Colonic mucosa (tissue), 4 donors: ENCODE results near the gene NRBF2. TPM values are rescaled to one million over a fixed set of nuclear protein-coding genes. Genes with fewer than 3 reads are reported as not detected.

ENCODE experiments used
- DNase-seq: peaks from one replicate; pipeline ENCODE4 v3.0.0-alpha.2; 2020
- H3K27ac ChIP-seq: fragments of 200-600 bp; one replicate; pipeline ENCODE4 v1.8.0; 2021
- H3K27me3 ChIP-seq: fragments of 200-600 bp; one replicate; pipeline ENCODE4 v1.8.0; 2021
- H3K36me3 ChIP-seq: fragments of 200-600 bp; one replicate; pipeline ENCODE4 v1.8.0; 2021
- H3K4me1 ChIP-seq: fragments of 200-600 bp; one replicate; pipeline ENCODE4 v1.8.0; 2021; ENCODE audit warnings: mild to moderate bottlenecking
- H3K4me3 ChIP-seq: fragments of 200-600 bp; one replicate; pipeline ENCODE4 v1.8.0; 2021
- H3K9ac ChIP-seq, 2 donors: one replicate each; pipeline ENCODE4 v1.7.0; 2013; ENCODE audit warnings: control low read depth in 2 of 2, low read depth in 2 of 2, low read length in 2 of 2
- H3K9me3 ChIP-seq: fragments of 200-600 bp; one replicate; pipeline ENCODE4 v1.8.0; 2021
- CTCF ChIP-seq: fragments of 200-600 bp; IDR thresholded peaks from one replicate; pipeline ENCODE4 v1.8.0; 2022; ENCODE audit warnings: antibody characterized with exemption, mild to moderate bottlenecking
- intact Hi-C: fragments of 100-400 bp; cut with DNase I; formaldehyde crosslinking; loops from one replicate; pipeline ENCODE4 v1.14.1; 2022
- total RNA-seq, 2 donors: library from RNA; stranded (reverse); fragmentation: NEBNext Ultra II Directional in 1 of 2; extraction: Animal tissue kit (Norgen Biotek cat#: 25700) in 1 of 2; gene quantifications; one replicate each; pipeline ENCODE4 v1.2.1, GENCODE V29; 2021
- donor health status: healthy.
- donor health status: DM: no; HTN: no; CAD: no.
- donor health status: DM: no; HTN: no; CAD: no.

NRBF2 gene
- total RNA-seq, 2 donors from 2014 or later: 18.7 to 34.9 TPM

GRCh38 chr10:63201118-63201517 is 68.0 kb downstream of the NRBF2 start:
- Histone ChIP-seq H3K4me3 (no peak overlapping the region), H3K9me3 (no peaks in the 10 kb centered on the region), H3K4me1 (no peaks in the 10 kb centered on the region), H3K36me3 (no peaks in the 10 kb centered on the region), H3K9ac (no peak overlapping the region), H3K27me3 (no peaks in the 10 kb centered on the region), H3K27ac (no peak overlapping the region)
- intact Hi-C loops: no loop called here
- DNase-seq: no peak
- TF ChIP-seq CTCF: no peak
